Liver (tissue), 9 donors: ENCODE measurements around the gene ASCL3. TPM values are rescaled to one million over a fixed set of nuclear protein-coding genes. Genes with fewer than 3 reads are reported as not detected.

Experiments used
- DNase-seq: peaks from one replicate; pipeline ENCODE4 v3.0.0-alpha.2; 2017; ENCODE audit warnings: low spot score
- H3K27ac ChIP-seq, 2 donors: one replicate each; pipeline ENCODE4 v1.7.0; 2013; ENCODE audit warnings: inconsistent platforms in 2 of 2, low read length in 2 of 2, control low read depth in 1 of 2, low read depth in 1 of 2, mild to moderate bottlenecking in 1 of 2
- H3K27me3 ChIP-seq, 4 donors: one replicate each; pipeline versions ENCODE4 v1.6.1 to v1.7.0; 2013; ENCODE audit warnings: low read length in 3 of 4, inconsistent platforms in 1 of 4, mild to moderate bottlenecking in 1 of 4, moderate library complexity in 1 of 4; ENCODE audit not compliant: control insufficient read depth in 4 of 4, insufficient read depth in 4 of 4
- H3K36me3 ChIP-seq, 4 donors: one replicate each; pipeline versions ENCODE4 v1.6.1 to v1.7.0; 2013; ENCODE audit warnings: low read length in 3 of 4, mild to moderate bottlenecking in 3 of 4, low read depth in 1 of 4, moderate library complexity in 1 of 4; ENCODE audit not compliant: control insufficient read depth in 4 of 4, insufficient read depth in 3 of 4
- H3K4me1 ChIP-seq, 4 donors: one replicate each; pipeline versions ENCODE4 v1.6.1 to v1.7.0; 2013; ENCODE audit warnings: low read length in 3 of 4, mild to moderate bottlenecking in 3 of 4, moderate library complexity in 1 of 4; ENCODE audit not compliant: control insufficient read depth in 4 of 4, insufficient read depth in 4 of 4
- H3K4me3 ChIP-seq, 3 donors: one replicate each; pipeline versions ENCODE4 v1.6.1 to v1.7.0; 2013; ENCODE audit warnings: low read length in 3 of 3, control low read depth in 1 of 3, low read depth in 1 of 3, mild to moderate bottlenecking in 1 of 3
- H3K9ac ChIP-seq, 2 donors: one replicate each; pipeline ENCODE4 v1.7.0; 2013; ENCODE audit warnings: low read length in 2 of 2, mild to moderate bottlenecking in 2 of 2, moderate library complexity in 2 of 2, control low read depth in 1 of 2, low read depth in 1 of 2
- H3K9me3 ChIP-seq, 4 donors: one replicate each; pipeline versions ENCODE4 v1.6.1 to v1.7.0; 2013; ENCODE audit warnings: low read length in 3 of 4; ENCODE audit not compliant: control insufficient read depth in 4 of 4
- ATF3 ChIP-seq: IDR thresholded peaks from 2 replicates; pipeline ENCODE4 v1.6.1; 2016; ENCODE audit warnings: antibody characterized with exemption
- CTCF ChIP-seq: fragments of 150-350 bp; IDR thresholded peaks from 2 replicates; pipeline ENCODE4 v1.5.1; 2017; ENCODE audit warnings: improper control_type of control experiment, low read depth, low read length; ENCODE audit not compliant: missing input control
- EGR1 ChIP-seq, 2 donors: IDR thresholded peaks; 2 replicates each; pipeline ENCODE4 v1.6.1; 2016 to 2018; ENCODE audit warnings: antibody characterized with exemption in 2 of 2, low read depth in 2 of 2
- FOXA1 ChIP-seq: IDR thresholded peaks from 2 replicates; pipeline ENCODE4 v1.6.1; 2016; ENCODE audit warnings: antibody characterized with exemption
- FOXA2 ChIP-seq: IDR thresholded peaks from 2 replicates; pipeline ENCODE4 v1.6.1; 2016; ENCODE audit warnings: antibody characterized with exemption
- HNF4A ChIP-seq, 2 donors: conservative IDR thresholded peaks; 2 replicates each; pipeline ENCODE4 v1.6.1; 2016; ENCODE audit warnings: antibody characterized with exemption in 2 of 2, mild to moderate bottlenecking in 2 of 2
- JUND ChIP-seq, 2 donors: IDR thresholded peaks; 2 replicates each; pipeline ENCODE4 v1.6.1; 2016; ENCODE audit warnings: antibody characterized with exemption in 2 of 2
- MAX ChIP-seq: IDR thresholded peaks from 2 replicates; pipeline ENCODE4 v1.6.1; 2016; ENCODE audit warnings: antibody characterized with exemption
- NR2F2 ChIP-seq: IDR thresholded peaks from 2 replicates; pipeline ENCODE4 v1.6.1; 2016; ENCODE audit warnings: antibody characterized with exemption
- RAD21 ChIP-seq, 2 donors: IDR thresholded peaks; 2 replicates each; pipeline ENCODE4 v1.6.1; 2016; ENCODE audit warnings: antibody characterized with exemption in 2 of 2, mild to moderate bottlenecking in 2 of 2
- REST ChIP-seq: IDR thresholded peaks from 2 replicates; pipeline ENCODE4 v1.6.1; 2016; ENCODE audit warnings: antibody characterized with exemption, mild to moderate bottlenecking
- RXRA ChIP-seq, 2 donors: IDR thresholded peaks; 2 replicates each; pipeline ENCODE4 v1.6.1; 2017 to 2018; ENCODE audit warnings: antibody characterized with exemption in 2 of 2, mild to moderate bottlenecking in 1 of 2
- SP1 ChIP-seq: IDR thresholded peaks from 2 replicates; pipeline ENCODE4 v1.6.1; 2018; ENCODE audit warnings: antibody characterized with exemption, mild to moderate bottlenecking
- TAF1 ChIP-seq: conservative IDR thresholded peaks from 2 replicates; pipeline ENCODE4 v1.6.1; 2016; ENCODE audit warnings: antibody characterized with exemption, mild to moderate bottlenecking
- YY1 ChIP-seq: IDR thresholded peaks from 2 replicates; pipeline ENCODE4 v1.6.1; 2016; ENCODE audit warnings: antibody characterized with exemption, mild to moderate bottlenecking
- ZBTB33 ChIP-seq: IDR thresholded peaks from 2 replicates; pipeline ENCODE4 v1.6.1; 2016; ENCODE audit warnings: antibody characterized with exemption
- WGBS: extraction: QIAGEN DNeasy Blood & Tissue Kit; methylation state at CpG from one replicate; pipeline ENCODE4 v1.1.7; 2013; 5-methylcytosine and 5-hydroxymethylcytosine counted together
- polyA plus RNA-seq, 2 donors: library from polyadenylated mRNA; stranded (reverse) in 1 of 2; unstranded in 1 of 2; fragments of 200-250 nt in 1 of 2; fragments of >200 nt in 1 of 2; fragmentation: Nextera tagmentation in 1 of 2; extraction: Ambion mirVana in 1 of 2; gene quantifications; one replicate each; pipeline versions ENCODE4 v1.2.1 to v1.2.3, GENCODE V29; 2013 to 2015
- total RNA-seq, 2 donors: library from RNA; depleted of rRNA; stranded (reverse); fragments of >200 nt; gene quantifications; one replicate each; pipeline ENCODE4 v1.2.3, GENCODE V29; 2014
- donor health status: healthy.
- donor health status: healthy.
- donor health status: healthy.
- donor health status: healthy.
- donor health status: healthy.

The ASCL3 gene
- total and polyA plus RNA-seq, 4 donors, result not detected

- no peak for DNase-seq
- peak overlapping the region in 1 of 2 donors; percentile 50 for H3K9ac ChIP-seq
Measured at GRCh38 chr11:8962841-8963240, 20.0 kb upstream of the ASCL3 start.

GRCh38 chr11:8961401-8961800 is 18.6 kb upstream of the ASCL3 start:
- Histone ChIP-seq H3K27ac (no peak overlapping the region), H3K4me3 (no peak overlapping the region), H3K4me1 (peaks cover 9 to 35% (median 24%) of the 10 kb centered on the region in 4 donors), H3K9me3 (no peaks in the 10 kb centered on the region), H3K36me3 (peaks cover 0 to 2% (median 0%) of the 10 kb centered on the region in 4 donors), H3K9ac (no peak overlapping the region), H3K27me3 (no peaks in the 10 kb centered on the region)
- TF ChIP-seq TAF1, result no peak
- no peak for TF ChIP-seq NR2F2
- no peak for TF ChIP-seq YY1
- TF ChIP-seq SP1, result no peak
- TF ChIP-seq EGR1 (IDR thresholded peaks at IDR 0.05; ENCODE audit: low read depth in 2 of 2), result no peak
- no peak for TF ChIP-seq HNF4A (conservative IDR thresholded peaks at IDR 0.05)
- WGBS, result 67% methylated on average over 2 of the region's 2 CpGs
- no peak for DNase-seq

More at GRCh38 chr11:8962841-8963240, 20.0 kb upstream of the ASCL3 start:
- TF ChIP-seq NR2F2 (no peak), JUND (IDR thresholded peaks at IDR 0.05) (no peak), ZBTB33 (no peak), TAF1 (no peak), CTCF (no peak), FOXA1 (no peak), HNF4A (conservative IDR thresholded peaks at IDR 0.05) (no peak), RXRA (IDR thresholded peaks at IDR 0.05) (no peak), EGR1 (IDR thresholded peaks at IDR 0.05; ENCODE audit: low read depth in 2 of 2) (no peak), RAD21 (IDR thresholded peaks at IDR 0.05) (no peak)
- Histone ChIP-seq H3K27ac (peak overlapping the region in 1 of 2 donors; percentile 14), H3K27me3 (no peaks in the 10 kb centered on the region), H3K4me3 (peak overlapping the region in 1 of 3 donors; percentile 91), H3K4me1 (peaks cover 9 to 35% (median 24%) of the 10 kb centered on the region in 4 donors), H3K9me3 (no peaks in the 10 kb centered on the region), H3K36me3 (peaks cover 0 to 4% (median 0%) of the 10 kb centered on the region in 4 donors)
- WGBS, result 35% methylated on average over 2 of the region's 2 CpGs

- no peak overlapping the region for H3K4me3 ChIP-seq
- H3K27ac ChIP-seq, result peak overlapping the region; percentile 1 to 39
- H3K36me3 ChIP-seq, result peaks cover under 1 to 12% (median 5%) of the 10 kb centered on the region in 4 donors
- TF ChIP-seq HNF4A (conservative IDR thresholded peaks at IDR 0.05), result no peak
- TF ChIP-seq RAD21 (IDR thresholded peaks at IDR 0.05), result peak; percentile 79 to 83
- TF ChIP-seq RXRA (IDR thresholded peaks at IDR 0.05), result no peak
- TF ChIP-seq EGR1 (IDR thresholded peaks at IDR 0.05; ENCODE audit: low read depth in 2 of 2), result no peak
- no peak for TF ChIP-seq ATF3
- no peak for TF ChIP-seq YY1
- TF ChIP-seq MAX, result no peak
- no peak for TF ChIP-seq FOXA2
- TF ChIP-seq REST, result no peak
- no peak for TF ChIP-seq SP1
- no peak for TF ChIP-seq TAF1
- TF ChIP-seq NR2F2, result peak; percentile 29
- TF ChIP-seq ZBTB33, result no peak
Measured at GRCh38 chr11:8959546-8960166, 16.8 kb upstream of the ASCL3 start.

More at GRCh38 chr11:8959546-8960166, 16.8 kb upstream of the ASCL3 start:
- H3K9ac ChIP-seq, result peak overlapping the region in 1 of 2 donors; percentile 17
- no peaks in the 10 kb centered on the region for H3K27me3 ChIP-seq
- peaks cover 6 to 23% (median 19%) of the 10 kb centered on the region in 4 donors for H3K4me1 ChIP-seq
- H3K9me3 ChIP-seq, result no peaks in the 10 kb centered on the region
- WGBS, result 28% methylated on average over 2 of the region's 2 CpGs
- peak; percentile 36 for DNase-seq
